Esophagus muscularis mucosa (tissue), 4 donors: ENCODE measurements around the gene CHRNA4. TPM values are rescaled to one million over a fixed set of nuclear protein-coding genes. Genes with fewer than 3 reads are reported as not detected.

Experiments used
- DNase-seq: peaks from one replicate; pipeline ENCODE4 v3.0.0-alpha.2; 2017; ENCODE audit errors: extremely low spot score
- H3K27ac ChIP-seq, 4 donors: fragments of 200-600 bp; sonication (generic); replicated peaks in 1 of 4; 1 replicate in 3 of 4; 2 replicates in 1 of 4; pipeline ENCODE4 v1.5.1; 2016 to 2019; ENCODE audit warnings: mild to moderate bottlenecking in 1 of 4
- H3K27me3 ChIP-seq, 4 donors: fragments of 200-600 bp; sonication (generic); one replicate each; pipeline versions ENCODE4 v1.5.1 to v1.6.0; 2016 to 2019
- H3K36me3 ChIP-seq, 4 donors: fragments of 200-600 bp; sonication (generic); one replicate each; pipeline ENCODE4 v1.5.1; 2016 to 2019
- H3K4me1 ChIP-seq, 4 donors: fragments of 200-600 bp; sonication (generic); one replicate each; pipeline ENCODE4 v1.5.1; 2016 to 2019
- H3K4me3 ChIP-seq, 4 donors: fragments of 200-600 bp; sonication (generic); 1 replicate in 2 of 4; 2 replicates in 2 of 4; pipeline ENCODE4 v1.5.1; 2016 to 2019; ENCODE audit warnings: mild to moderate bottlenecking in 4 of 4, moderate library complexity in 1 of 4
- H3K9me3 ChIP-seq, 4 donors: fragments of 200-600 bp; sonication (generic); 1 replicate in 3 of 4; 2 replicates in 1 of 4; pipeline ENCODE4 v1.5.1; 2016 to 2019
- CTCF ChIP-seq, 3 experiments: fragments of 200-600 bp in 2 of 3; fragments of 450-650 bp in 1 of 3; sonication (generic) in 2 of 3; IDR thresholded peaks; one replicate each; pipeline ENCODE4 v1.5.1; 2017 to 2019; ENCODE audit warnings: antibody characterized with exemption in 3 of 3, mild to moderate bottlenecking in 2 of 3, moderate library complexity in 1 of 3
- EP300 ChIP-seq: sonication (generic); formaldehyde crosslinking; IDR thresholded peaks from one replicate; pipeline ENCODE4 v1.6.1; 2017; ENCODE audit warnings: antibody characterized with exemption
- POLR2A ChIP-seq: fragments of 450-650 bp; IDR thresholded peaks from one replicate; pipeline ENCODE4 v1.6.1; 2017; ENCODE audit warnings: antibody characterized with exemption, moderate library complexity, mild to moderate bottlenecking, low read depth
- POLR2AphosphoS5 ChIP-seq, 2 donors: sonication (generic); formaldehyde crosslinking; IDR thresholded peaks; one replicate each; pipeline ENCODE4 v1.6.1; 2017; ENCODE audit warnings: antibody characterized with exemption in 2 of 2
- WGBS: methylation state at CpG from one replicate; pipeline ENCODE4 v1.1.5; 2018; 5-methylcytosine and 5-hydroxymethylcytosine counted together
- intact Hi-C: fragments of 100-400 bp; cut with DNase I; formaldehyde crosslinking; loops from one replicate; pipeline ENCODE4 v1.15.1; 2023
- total RNA-seq, 4 donors: library from RNA; depleted of rRNA; stranded (reverse); fragments of >200 nt; gene quantifications; one replicate each; pipeline versions ENCODE4 v1.1.0 to v1.2.1, GENCODE V29; 2016

CHRNA4 gene
- total RNA-seq, 4 donors from 2014 or later, result not detected

GRCh38 chr20:63365601-63366389 is 4.6 kb upstream of the CHRNA4 start:
- Histone ChIP-seq H3K9me3 (no peaks in the 10 kb centered on the region), H3K4me3 (no peak overlapping the region), H3K27me3 (peaks cover 0 to 97% (median 14%) of the 10 kb centered on the region in 4 donors), H3K36me3 (no peaks in the 10 kb centered on the region), H3K4me1 (peaks cover 3 to 4% (median 3%) of the 10 kb centered on the region in 4 donors), H3K27ac (no peak overlapping the region)
- WGBS, result 84% methylated on average over 19 of the region's 22 CpGs
- intact Hi-C loops, result no loop called here
- TF ChIP-seq POLR2AphosphoS5 (IDR thresholded peaks at IDR 0.05) (no peak), POLR2A (no peak), EP300 (no peak), CTCF (IDR thresholded peaks at IDR 0.05) (no peak)
- DNase-seq, result no peak

- WGBS, result 86% methylated on average over 15 of the region's 20 CpGs
- no peak for DNase-seq
- TF ChIP-seq CTCF (IDR thresholded peaks at IDR 0.05) (no peak), EP300 (no peak), POLR2A (no peak), POLR2AphosphoS5 (IDR thresholded peaks at IDR 0.05) (no peak)
- Histone ChIP-seq H3K4me1 (peaks cover 5 to 12% (median 9%) of the 10 kb centered on the region in 4 donors), H3K36me3 (no peaks in the 10 kb centered on the region), H3K9me3 (no peaks in the 10 kb centered on the region), H3K4me3 (no peak overlapping the region), H3K27ac (no peak overlapping the region), H3K27me3 (peaks cover 0 to 97% (median 22%) of the 10 kb centered on the region in 4 donors)
- intact Hi-C loops, result no loop called here
These were observed 3.8 kb upstream of the CHRNA4 start for GRCh38 chr20:63364801-63365585.

GRCh38 chr20:63363981-63364561 is 2.9 kb upstream of the CHRNA4 start:
- H3K4me3 ChIP-seq, result no peak overlapping the region
- H3K9me3 ChIP-seq, result no peaks in the 10 kb centered on the region
- no peak for DNase-seq
- no peaks in the 10 kb centered on the region for H3K36me3 ChIP-seq
- intact Hi-C loops, result no loop called here
- WGBS, result 58% methylated on average over 11 of the region's 19 CpGs
- peaks cover 0 to 98% (median 24%) of the 10 kb centered on the region in 4 donors for H3K27me3 ChIP-seq
- peaks cover 5 to 13% (median 9%) of the 10 kb centered on the region in 4 donors for H3K4me1 ChIP-seq
- no peak for TF ChIP-seq EP300
- no peak for TF ChIP-seq POLR2AphosphoS5 (IDR thresholded peaks at IDR 0.05)
- no peak for TF ChIP-seq POLR2A
- TF ChIP-seq CTCF (IDR thresholded peaks at IDR 0.05), result no peak
- H3K27ac ChIP-seq, result no peak overlapping the region

GRCh38 chr20:63363013-63363957 is 2.1 kb upstream of the CHRNA4 start:
- TF ChIP-seq POLR2A (no peak), CTCF (IDR thresholded peaks at IDR 0.05) (no peak), POLR2AphosphoS5 (IDR thresholded peaks at IDR 0.05) (no peak), EP300 (no peak)
- intact Hi-C loops, result no loop called here
- no peak for DNase-seq
- no peaks in the 10 kb centered on the region for H3K36me3 ChIP-seq
- peaks cover 0 to 98% (median 24%) of the 10 kb centered on the region in 4 donors for H3K27me3 ChIP-seq
- H3K4me3 ChIP-seq, result no peak overlapping the region
- no peaks in the 10 kb centered on the region for H3K9me3 ChIP-seq
- no peak overlapping the region for H3K27ac ChIP-seq
- WGBS, result 73% methylated on average over 14 of the region's 23 CpGs
- peaks cover 5 to 13% (median 9%) of the 10 kb centered on the region in 4 donors for H3K4me1 ChIP-seq
